Stimulated activated CD4-positive, alpha-beta T cell treated with anti-CD3 and anti-CD28 coated beads, Interleukin-12 subunit alpha, Interleukin-12 subunit beta, amount 100 ng/mL, for 48 hours (primary cell): ENCODE data around the gene CELA3B.
"Not testable (repeated sequence)": the region's sequence is repeated elsewhere in the genome, so short reads cannot be mapped to it uniquely, and the experiment has no call there.

Experiments used
- DNase-seq, 3 donors: peaks; one replicate each; pipeline ENCODE4 v3.0.0-alpha.2; 2020; ENCODE audit warnings: low read depth in 2 of 3, low spot score in 1 of 3

The CELA3B gene, protein sequence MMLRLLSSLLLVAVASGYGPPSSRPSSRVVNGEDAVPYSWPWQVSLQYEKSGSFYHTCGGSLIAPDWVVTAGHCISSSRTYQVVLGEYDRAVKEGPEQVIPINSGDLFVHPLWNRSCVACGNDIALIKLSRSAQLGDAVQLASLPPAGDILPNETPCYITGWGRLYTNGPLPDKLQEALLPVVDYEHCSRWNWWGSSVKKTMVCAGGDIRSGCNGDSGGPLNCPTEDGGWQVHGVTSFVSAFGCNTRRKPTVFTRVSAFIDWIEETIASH

DNA sequence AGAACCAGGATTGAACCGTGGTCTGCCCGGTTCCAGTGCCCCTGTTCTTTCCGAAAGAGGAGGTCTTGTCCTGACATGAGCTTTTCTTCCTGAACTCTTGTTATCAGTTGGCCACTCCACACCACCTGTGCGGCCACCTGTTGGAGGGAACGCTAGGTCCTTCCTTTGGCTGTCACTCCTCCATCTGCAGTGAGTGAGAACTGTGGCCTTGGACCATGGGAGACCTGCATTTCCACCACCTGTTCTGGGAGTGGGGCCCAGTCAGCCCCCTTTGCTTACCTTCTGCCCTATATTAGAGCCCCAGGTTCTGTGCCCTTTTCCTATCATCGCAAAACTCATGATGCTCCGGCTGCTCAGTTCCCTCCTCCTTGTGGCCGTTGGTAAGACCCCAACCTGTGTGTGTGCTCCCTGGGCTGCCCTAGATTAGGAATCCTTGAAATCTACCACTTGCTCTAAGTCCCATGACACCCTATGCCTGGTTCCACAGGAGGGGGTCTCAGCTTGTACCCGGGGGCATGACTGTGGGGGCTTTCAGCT is at the start of gene CELA3B:
Gene CELA3B, plus strand, starts transcription at position 320 of the 537 bp plus-strand sequence. Its CDS starts 18 bp downstream, at position 338.
- not testable (repeated sequence) for DNase-seq

DNA sequence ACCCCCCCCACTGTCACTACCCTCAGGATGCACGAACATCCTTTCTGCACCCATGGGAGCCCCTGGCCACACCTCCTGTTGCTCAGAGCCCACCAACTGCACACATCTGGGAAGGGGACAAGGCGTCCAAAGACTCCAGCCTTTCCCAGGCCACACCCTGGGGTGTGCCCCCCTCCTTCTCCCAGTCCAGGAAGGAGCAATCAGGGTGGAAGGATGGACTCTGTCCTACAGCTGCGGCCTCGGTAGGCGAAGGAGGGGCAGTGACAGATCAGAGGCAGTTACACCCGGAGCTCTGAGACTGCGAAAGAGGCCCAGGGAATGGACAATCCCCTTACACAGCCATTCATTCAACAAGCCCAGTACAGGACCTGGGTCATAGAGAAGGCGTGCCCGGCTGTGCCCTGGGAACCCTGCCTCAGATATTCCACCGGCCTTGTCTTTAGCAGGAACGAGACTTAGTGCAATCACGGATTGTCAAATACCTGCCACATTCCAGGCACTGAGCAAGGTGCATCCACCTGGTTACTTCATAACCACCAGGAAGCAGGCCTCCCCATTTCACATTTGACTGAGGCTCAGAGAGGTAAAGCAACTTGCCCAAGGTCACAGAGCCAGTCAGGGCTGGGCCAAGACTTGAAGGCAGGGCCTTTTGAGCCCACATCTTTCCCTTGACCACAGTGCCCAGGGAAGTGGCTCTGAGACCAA is 49.1 kb upstream of the CELA3B start:
- DNase-seq, result no peak

DNA sequence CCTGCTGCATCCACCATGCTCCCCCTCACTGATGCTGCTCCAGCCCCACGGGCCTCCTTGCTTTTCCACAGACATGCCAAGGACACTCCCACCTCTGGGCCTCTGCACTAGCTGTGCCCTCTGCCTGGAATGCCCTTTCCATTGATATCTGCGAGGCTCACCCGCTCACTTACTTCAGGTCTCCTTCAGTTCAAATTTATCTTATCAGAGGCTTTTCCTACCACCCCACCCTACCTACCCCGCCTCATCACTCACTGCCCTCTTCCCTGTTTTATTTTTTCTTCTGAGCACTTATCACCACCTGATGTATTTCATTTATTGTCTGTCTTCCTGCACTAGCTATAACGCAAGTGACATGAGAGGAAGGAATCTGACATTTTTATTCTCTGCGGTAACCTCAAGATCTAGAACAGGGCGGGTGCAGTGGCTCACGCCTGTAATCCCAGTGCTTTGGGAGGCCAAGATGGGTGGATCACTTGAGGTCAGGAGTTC is 46.7 kb upstream of the CELA3B start:
- DNase-seq, result no peak

DNA sequence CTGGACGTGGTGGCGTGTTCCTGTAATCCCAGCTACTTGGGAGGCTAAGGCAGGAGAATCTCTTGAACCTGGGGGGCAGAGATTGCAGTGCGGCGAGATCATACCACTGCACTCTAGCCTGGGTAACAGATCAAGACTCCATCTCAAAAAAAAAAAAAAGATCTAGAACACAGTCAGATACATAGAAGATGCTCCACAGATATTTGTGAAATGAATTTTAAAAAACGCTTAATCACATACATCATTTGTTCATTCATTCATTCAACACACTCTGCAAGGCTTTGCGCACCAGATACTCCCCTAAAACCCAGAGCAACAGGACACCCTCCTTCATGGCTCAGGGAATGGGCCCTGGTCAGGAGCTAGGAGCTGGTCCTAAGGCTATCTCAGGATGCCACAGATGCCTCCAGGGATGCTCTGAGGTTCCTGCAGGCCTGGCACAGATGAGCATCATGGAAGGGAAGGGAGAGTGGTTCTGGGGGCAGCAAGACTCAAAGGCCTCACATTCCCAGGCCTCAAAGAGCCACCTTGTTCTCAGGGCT is 46.1 kb upstream of the CELA3B start:
- DNase-seq, result no peak

DNA sequence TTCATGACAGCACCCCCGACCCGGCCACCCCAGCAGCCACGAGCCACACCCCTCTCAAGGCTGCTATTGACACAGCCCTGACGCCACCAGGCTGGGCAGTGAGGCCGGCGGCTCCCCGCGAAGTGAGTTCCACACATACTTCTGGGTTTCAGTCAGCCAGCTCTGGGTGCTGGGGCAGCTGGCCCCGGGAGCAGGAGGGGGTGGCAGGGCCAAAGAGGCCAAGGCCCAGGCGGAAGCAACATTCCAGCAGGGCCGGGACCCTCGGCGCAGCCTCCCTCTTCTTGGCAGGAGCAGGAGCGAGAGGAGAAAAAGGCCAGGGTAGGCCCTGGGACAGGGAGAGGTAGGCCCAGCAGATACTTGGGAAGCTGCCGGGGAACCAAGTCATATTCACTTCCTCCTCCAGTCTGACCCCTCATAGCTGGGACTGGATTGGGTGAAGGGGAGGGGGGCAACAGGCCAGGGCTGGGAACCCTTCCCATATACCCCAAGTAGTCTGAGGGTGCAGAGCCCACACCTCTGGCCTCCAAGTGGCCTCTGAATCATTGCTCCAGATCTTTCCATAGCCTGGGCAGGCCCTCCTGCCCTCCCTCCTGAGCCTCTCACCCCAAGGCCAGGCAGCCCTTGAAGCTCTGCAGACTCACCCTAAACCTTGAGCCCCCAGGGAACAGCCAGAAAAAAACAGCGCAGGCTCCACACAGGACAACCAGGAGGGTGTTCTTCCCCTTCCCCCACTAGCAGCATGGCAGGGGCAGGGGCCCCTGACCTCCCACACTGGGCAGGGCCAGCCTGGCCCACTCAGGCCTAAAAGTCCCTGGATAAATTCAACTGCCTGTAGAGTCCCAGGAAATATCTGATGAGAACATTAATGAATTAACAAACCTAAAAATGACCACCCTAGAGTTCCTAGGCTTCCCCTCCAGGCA is 45.4 kb upstream of the CELA3B start:
- no peak for DNase-seq

DNA sequence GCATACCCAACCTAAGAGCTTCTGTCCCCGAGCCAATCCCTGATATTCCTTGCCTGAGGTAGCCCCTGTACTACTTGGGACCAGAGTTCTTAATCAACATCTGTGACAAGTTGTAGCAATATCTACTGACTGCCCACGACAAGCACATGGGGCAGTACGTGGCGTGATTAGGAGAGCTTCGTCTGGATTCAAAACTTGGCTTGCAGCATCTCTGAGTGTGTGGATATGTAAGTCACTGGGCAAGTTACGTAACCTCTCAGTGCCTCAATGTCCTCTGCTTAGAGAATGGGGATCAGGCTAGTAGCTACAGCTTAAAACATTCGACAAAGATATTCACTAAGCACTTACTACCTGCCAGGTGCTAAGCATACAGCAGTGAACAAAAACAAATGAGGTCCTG is 44.7 kb upstream of the CELA3B start:
- no peak for DNase-seq

DNA sequence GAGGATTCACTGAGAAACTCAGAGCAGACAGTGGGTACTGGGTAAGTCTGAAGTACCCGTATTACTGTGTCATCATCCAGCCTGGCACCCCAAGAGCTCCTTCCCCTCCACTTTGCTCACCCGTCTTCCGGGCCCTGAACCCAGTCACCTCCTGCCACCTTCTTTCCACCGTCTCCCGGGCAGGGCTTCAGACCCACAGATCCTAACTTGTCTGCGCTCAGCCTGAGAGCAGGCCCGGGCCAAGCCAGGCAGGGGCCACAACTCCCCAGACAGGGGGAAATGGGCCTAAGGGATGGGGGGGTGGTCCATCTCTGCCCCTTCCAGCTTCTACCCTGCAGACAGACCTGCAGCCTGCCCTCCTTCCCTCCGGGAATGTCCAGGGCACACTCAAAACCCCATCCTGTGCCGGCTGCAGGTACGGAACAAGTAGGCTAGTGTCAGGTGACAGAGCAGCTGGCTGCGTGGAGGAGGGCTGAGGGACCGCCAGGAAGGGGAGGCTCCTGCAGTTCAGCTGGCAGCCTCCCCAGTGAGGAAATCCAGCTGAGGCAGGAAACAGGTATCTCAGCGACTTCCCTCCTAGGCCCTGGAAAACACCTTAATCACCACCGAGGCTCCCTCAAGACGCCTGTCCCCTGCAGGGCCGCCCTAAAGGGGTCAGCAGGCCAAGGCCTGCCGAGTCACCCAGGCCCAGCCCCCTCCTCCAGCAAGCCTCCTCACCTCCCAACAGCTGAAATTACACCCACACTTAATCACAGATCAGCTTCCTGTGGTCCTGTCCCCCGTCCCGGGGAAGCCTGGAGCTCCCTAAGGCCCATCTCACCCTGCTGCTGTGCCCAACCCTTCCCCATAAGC is 43.2 kb upstream of the CELA3B start:
- DNase-seq, result no peak

DNA sequence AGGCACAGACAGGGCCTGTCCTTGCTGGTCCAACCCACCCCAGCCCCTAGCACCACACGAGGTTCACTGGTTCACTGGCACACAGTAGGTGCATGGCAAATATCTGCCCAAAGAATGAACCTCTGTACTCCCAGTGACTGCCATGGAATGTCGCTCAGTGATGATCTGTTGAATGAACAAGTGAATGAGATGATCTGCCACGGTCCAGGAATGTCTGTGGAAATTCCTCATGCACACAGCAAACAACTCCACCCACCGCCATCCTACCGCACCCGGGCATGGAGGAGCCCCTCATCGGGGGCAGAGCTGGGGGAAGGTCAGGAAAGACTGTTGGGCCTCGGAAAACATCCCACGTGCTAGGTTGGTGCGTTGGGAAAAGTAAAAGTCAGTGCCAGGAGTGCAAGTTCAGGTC is 41.4 kb upstream of the CELA3B start:
- DNase-seq, result no peak

DNA sequence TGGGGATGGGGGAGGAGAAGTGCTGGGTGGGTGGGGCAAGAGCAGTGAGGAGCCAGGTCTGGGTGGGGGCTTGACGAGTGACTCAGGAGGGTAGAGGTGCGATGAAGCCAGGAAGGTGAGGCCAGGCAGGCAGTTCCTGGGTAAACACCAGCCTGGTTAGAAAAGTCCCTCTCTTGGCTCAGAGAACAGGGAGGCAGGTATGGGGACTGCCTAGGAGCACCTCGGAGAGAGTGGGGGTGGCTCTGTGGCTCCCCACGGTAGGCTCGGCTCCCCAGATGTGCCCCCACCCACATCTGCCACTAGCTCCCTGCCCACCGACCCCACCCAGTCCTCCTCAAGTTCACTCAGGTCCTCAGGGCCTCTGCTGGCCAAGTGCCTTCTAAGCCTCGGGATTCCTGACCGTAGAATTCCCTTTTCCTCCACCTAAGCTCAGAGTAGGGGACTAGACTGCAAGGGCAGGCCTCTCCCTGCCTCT is 40.9 kb upstream of the CELA3B start:
- DNase-seq, result no peak

DNA sequence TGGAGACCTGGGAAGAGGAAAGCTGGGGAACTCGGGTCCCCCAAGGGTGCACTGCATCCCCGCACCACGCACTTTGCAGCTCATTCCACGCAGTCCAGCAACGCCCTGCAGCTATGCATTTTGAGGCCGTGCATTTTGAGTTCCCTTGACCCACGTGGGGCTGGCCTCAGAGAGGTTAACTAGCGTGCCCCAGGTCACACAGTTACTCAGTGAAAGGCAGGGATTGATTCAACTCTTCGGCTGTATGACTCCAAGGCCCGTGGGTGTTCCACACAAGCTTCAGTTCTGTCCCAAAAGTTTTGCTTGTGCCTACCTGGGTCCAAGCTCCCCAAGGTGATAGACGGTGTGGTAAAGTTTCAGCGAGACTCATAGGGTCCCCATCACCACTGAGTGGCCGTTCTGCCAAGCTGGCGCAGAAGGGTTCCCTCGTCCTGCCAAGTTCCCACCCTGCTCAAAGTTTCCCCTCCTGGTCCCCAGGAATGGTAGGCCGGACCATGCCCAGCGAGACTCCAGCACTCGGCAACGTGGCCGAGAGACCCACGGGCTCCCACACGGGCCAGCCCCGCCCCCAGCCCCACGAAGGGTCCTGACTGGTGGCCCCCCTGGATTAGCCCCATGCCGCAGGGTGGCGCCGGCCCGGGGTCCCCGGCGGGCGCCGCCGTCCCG is 40.3 kb upstream of the CELA3B start:
- peak in 1 of 3 donors; percentile 8 for DNase-seq

DNA sequence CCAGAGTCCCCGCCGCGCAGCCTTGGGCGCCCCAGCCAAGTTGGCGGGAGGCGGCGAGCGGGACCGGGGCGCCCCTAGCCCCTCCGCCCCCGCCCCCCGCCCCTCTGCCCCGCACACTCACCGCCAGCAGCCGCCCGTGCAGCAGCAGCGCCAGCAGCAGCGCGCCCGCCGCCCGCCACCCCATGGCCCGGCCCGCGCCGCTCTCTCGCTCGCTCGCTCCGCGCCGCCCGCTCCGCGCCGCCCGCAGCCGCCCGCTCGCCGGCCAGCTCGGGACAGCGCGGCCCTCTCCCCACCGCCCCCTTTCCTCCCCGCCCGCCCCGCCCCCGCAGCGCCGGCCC is 39.8 kb upstream of the CELA3B start, which contains the start of gene HSPG2:
Gene HSPG2, minus strand, starts transcription at position 277 of the 338 bp plus-strand sequence. Its CDS starts 93 bp downstream, at position 184.
- no peak for DNase-seq

DNA sequence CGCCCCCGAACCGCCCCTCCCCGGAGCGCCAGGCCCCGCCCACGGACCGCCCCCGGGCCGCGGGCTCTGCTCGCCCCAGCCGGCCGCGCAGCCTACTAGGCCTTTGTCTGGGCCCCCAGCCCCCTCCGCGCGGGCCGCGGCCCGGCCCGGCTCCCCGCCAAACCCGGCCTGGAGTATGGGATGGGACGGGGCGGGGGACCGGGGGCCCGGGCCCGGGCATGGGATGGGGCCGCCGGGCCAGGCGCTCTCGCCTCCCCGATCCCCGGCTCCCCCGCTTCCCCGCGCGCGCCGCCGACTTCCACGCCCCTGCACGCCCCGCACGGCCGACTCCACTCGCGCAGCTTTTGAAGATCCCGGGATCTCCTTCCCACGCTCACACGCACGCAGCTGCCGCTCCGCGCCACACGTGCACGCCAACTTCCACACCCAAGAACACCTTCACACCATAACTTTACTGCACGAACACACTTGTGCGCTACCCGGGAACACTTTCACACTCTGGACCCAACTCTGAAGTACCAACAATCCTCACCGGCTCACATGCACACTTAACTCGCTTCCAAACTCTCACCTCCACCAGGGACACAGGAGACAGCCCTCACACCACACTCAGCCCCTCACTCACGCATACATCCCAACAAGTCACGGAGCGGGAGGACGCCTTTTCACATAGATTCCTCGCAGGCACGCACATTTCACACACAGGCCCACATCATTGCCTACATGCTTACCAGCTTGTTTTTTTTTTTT is 39.3 kb upstream of the CELA3B start:
- DNase-seq, result peak; percentile 36 to 59 (median 39)

DNA sequence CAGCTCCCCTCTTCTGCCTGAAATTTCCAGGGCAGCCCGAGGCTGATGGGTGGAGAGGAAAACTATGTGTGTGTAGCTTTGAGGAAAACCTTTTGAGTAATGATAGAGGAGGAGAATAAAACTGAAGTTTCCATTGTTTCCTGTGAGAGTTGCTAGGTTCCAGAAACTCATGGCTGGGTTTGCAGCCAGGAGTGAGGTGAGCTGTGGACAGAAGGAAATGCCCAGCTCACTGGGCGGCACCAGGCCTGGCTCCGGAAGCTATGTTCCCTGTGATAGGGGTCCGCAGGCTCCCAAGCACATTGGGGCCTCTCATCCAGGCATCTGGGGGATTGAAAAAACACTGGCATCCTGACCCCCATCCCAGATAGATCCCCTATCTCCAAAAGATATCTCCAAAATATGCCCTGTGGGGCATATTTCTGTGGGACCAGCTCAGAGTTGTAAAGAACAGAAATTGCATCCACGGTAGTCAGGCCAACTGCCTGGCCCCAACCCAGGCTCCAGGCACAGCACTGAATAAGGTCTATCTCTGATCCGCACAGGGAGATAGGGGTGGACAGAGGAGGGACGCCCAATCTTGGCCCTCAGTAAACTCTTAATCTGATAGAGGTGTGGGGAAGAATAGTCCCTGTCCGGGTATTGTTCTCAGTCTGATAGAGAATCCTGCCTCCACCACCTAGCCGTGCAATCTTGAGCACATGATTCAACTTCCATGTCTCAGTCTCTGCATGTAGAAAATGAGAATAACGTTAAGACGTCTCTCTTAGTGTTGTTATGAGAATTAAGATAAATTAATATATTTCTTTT is 37.9 kb upstream of the CELA3B start:
- no peak for DNase-seq

DNA sequence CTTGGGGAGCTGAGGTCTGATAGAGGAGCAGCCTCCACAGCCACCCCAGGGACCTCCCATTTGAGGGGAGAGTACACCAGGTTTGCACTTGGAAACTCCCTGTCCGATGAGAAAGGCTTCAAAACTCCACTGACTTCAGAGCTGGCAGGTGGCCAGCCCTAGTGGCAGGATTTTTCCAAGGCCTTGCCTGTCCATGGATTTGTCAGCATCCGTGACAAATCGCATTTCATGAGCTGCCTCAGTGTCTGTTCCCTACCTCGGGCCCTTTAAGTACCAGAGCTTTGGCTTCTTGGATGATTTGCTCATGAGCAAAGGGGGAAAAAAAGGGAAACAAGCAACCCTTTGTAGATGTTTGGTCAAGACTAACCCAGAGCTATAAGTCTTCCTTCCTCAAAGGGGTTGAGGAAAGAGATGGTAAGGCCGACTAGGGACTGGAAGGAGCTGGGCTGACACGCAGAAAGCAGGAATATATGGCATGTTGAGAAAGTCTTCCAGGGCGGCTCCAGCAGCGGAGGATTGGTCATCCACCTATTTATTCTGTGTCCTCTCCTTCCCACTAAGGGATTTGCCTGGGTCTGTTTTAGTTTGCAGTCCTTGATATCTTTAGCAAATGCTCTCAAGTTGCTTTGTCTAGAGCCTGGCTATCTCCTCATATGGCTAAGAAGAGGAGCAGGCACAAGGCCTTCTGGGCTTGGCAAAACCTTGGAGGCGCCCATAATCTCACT is 37.0 kb upstream of the CELA3B start:
- no peak for DNase-seq

DNA sequence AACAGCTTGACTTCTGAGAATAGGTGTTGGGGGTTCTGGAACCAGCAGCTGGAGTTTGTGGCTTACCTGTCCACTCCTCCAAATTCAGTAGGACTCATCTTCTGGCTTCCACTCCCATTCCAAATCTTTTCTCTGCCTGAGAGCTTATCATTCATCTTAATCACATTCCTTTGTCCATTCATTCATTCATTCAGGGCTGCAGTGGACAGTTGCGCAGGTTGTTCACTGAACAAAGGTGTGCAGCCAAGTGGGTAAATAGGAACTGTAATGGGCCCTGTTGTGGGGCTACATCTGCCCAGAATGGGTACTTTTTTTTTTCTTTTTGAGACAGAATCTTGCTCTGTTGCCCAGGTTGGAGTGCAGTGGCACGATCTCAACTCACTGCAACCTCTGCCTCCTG is 36.3 kb upstream of the CELA3B start:
- no peak for DNase-seq

DNA sequence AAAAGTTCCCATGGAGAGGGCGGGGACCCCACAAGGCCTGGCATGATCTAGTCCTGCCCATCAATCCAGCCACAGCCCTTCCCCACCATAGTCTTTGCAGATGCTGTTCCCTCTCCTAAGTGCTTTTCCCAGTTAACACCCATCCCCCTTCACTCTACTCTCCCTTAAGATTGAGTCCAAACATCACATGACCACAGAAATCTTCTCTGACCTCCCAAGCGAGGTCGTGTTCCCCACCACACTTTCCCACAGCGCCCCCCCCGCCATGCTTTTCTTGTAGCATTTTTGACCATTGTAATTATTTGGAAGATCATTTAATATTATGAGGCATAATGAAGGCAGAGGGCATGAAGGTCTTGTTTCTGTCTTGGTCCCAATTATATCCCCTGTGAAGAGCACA is 35.5 kb upstream of the CELA3B start:
- DNase-seq, result no peak

DNA sequence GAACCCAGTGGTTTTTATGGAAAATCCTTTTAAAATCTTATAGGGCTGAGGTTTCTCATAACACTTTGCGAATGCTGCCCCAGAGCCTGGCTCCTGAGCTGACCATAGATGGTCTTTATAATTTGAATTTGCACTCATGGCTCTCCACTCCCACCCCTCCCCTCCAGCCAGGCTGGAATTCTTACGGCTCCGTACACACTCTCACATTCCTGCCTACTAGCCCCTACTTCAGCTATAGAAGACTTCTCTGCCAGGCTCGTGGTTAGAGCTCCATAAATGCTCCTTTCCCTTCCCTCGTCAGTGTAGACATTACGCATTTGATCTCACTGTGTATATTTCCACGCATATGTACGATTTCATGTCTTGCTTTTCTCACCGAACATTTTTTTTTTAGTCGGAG is 34.4 kb upstream of the CELA3B start:
- no peak for DNase-seq
